ENCODE results near the gene CCDC137.

DNA sequence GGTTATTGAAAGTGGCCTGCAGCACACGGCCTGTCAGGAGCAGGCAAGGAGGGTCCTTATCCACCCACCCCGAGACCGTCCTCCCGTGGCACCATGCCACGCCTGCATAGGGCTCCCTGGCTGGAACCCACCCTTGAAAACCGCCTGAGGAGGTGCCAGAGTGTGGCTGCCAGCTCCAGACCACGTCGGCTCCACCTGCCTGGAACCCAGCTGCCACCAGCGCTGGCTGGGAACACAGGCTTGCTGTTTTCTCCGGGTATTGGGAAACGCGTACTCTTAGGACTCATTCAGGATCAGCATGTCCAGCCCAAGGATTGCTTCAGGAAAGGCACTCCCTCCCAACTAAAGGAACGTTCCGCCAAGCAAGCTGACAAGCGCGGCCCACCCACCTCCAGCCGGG is 10.4 kb downstream of the CCDC137 start:
- TF ChIP-seq, protein P1, sequence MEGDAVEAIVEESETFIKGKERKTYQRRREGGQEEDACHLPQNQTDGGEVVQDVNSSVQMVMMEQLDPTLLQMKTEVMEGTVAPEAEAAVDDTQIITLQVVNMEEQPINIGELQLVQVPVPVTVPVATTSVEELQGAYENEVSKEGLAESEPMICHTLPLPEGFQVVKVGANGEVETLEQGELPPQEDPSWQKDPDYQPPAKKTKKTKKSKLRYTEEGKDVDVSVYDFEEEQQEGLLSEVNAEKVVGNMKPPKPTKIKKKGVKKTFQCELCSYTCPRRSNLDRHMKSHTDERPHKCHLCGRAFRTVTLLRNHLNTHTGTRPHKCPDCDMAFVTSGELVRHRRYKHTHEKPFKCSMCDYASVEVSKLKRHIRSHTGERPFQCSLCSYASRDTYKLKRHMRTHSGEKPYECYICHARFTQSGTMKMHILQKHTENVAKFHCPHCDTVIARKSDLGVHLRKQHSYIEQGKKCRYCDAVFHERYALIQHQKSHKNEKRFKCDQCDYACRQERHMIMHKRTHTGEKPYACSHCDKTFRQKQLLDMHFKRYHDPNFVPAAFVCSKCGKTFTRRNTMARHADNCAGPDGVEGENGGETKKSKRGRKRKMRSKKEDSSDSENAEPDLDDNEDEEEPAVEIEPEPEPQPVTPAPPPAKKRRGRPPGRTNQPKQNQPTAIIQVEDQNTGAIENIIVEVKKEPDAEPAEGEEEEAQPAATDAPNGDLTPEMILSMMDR (IDR thresholded peaks at IDR 0.05) = no peak
- no peak for TF ChIP-seq POLR2A (IDR thresholded peaks at IDR 0.05)

Data from lower leg skin (tissue), 3 donors.